22Rv1 (cell line): Measurements from ENCODE around the gene TMC7.

ENCODE experiments used
- CTCF ChIP-seq: fragments of 450-650 bp; IDR thresholded peaks from 2 replicates; pipeline ENCODE4 v1.5.1; 2017; ENCODE audit warnings: mild to moderate bottlenecking
- ZFX ChIP-seq: fragments of 450-650 bp; IDR thresholded peaks from 2 replicates; pipeline ENCODE4 v1.6.1; 2017; ENCODE audit warnings: antibody characterized with exemption, borderline replicate concordance

GRCh38 chr16:19027416-19027815 lies 43.7 kb downstream of the TMC7 start:
- TF ChIP-seq CTCF (no peak), ZFX (no peak)
